ENCODE measurements around the gene ERC2.

The ERC2 gene

GRCh38 chr3:56365905-56366640 is 102.2 kb downstream of the ERC2 start:
- DNase-seq = no peak

GRCh38 chr3:56364665-56365064 is 103.6 kb downstream of the ERC2 start:
- DNase-seq = no peak

GRCh38 chr3:56363720-56364119 is 104.5 kb downstream of the ERC2 start:
- DNase-seq = no peak

GRCh38 chr3:56361731-56362130 is 106.5 kb downstream of the ERC2 start:
- DNase-seq = no peak

- DNase-seq = no peak
Observed at GRCh38 chr3:56357266-56357665, 111.0 kb downstream of the ERC2 start.

- no peak for DNase-seq
Observed at GRCh38 chr3:56356808-56357207, 111.5 kb downstream of the ERC2 start.

GRCh38 chr3:56355570-56356185 is 112.6 kb downstream of the ERC2 start:
- no peak for DNase-seq

GRCh38 chr3:56351537-56351936 is 116.7 kb downstream of the ERC2 start:
- no peak for DNase-seq

- DNase-seq = peak; percentile 50 to 55
Observed at GRCh38 chr3:56347219-56347871, 120.9 kb downstream of the ERC2 start.

GRCh38 chr3:56342475-56342874 is 125.8 kb downstream of the ERC2 start:
- no peak for DNase-seq

- no peak for DNase-seq
Observed at GRCh38 chr3:56339671-56340070, 128.6 kb downstream of the ERC2 start.

GRCh38 chr3:56339244-56339643 is 129.0 kb downstream of the ERC2 start:
- no peak for DNase-seq

- DNase-seq = no peak
Observed at GRCh38 chr3:56336023-56336422, 132.2 kb downstream of the ERC2 start.

GRCh38 chr3:56324473-56324872 is 143.8 kb downstream of the ERC2 start:
- no peak for DNase-seq

- DNase-seq = no peak
Observed at GRCh38 chr3:56323986-56324420, 144.3 kb downstream of the ERC2 start.

- DNase-seq = no peak
Observed at GRCh38 chr3:56322862-56323261, 145.4 kb downstream of the ERC2 start.

- DNase-seq = no peak
Observed at GRCh38 chr3:56321892-56322291, 146.4 kb downstream of the ERC2 start.

- DNase-seq = no peak
Observed at GRCh38 chr3:56321383-56321782, 146.9 kb downstream of the ERC2 start.

GRCh38 chr3:56320883-56321282 is 147.4 kb downstream of the ERC2 start:
- DNase-seq = no peak

GRCh38 chr3:56318891-56319290 is 149.4 kb downstream of the ERC2 start:
- DNase-seq = no peak

GRCh38 chr3:56316944-56317343 is 151.3 kb downstream of the ERC2 start:
- DNase-seq = no peak

- DNase-seq = no peak
Observed at GRCh38 chr3:56314842-56315241, 153.4 kb downstream of the ERC2 start.

- DNase-seq = no peak
Observed at GRCh38 chr3:56309465-56309864, 158.8 kb downstream of the ERC2 start.

GRCh38 chr3:56308471-56308870 is 159.8 kb downstream of the ERC2 start:
- DNase-seq = no peak
